Vagina (tissue), 2 donors: ENCODE measurements around the gene RRAS2. TPM values are rescaled to one million over a fixed set of nuclear protein-coding genes. Genes with fewer than 3 reads are reported as not detected.

Source experiments
- DNase-seq, 2 donors: peaks; one replicate each; pipeline ENCODE4 v3.0.0-alpha.2; 2017; ENCODE audit errors: extremely low spot score in 2 of 2
- H3K27ac ChIP-seq: fragments of 200-600 bp; sonication (generic); one replicate; pipeline ENCODE4 v1.5.1; 2019
- H3K27me3 ChIP-seq: fragments of 200-600 bp; sonication (generic); one replicate; pipeline ENCODE4 v1.5.1; 2019
- H3K36me3 ChIP-seq, 2 donors: fragments of 200-600 bp; sonication (generic); one replicate each; pipeline ENCODE4 v1.5.1; 2017 to 2019
- H3K4me1 ChIP-seq: fragments of 200-600 bp; sonication (generic); one replicate; pipeline ENCODE4 v1.5.1; 2019
- H3K4me3 ChIP-seq, 2 donors: fragments of 200-600 bp; sonication (generic); 1 replicate in 1 of 2; 2 replicates in 1 of 2; pipeline ENCODE4 v1.5.1; 2016 to 2019
- H3K9me3 ChIP-seq: fragments of 200-600 bp; sonication (generic); one replicate; pipeline ENCODE4 v1.5.1; 2019
- POLR2A ChIP-seq, 2 donors: fragments of 450-650 bp; IDR thresholded peaks; one replicate each; pipeline ENCODE4 v1.6.1; 2017; ENCODE audit warnings: antibody characterized with exemption in 2 of 2, mild to moderate bottlenecking in 2 of 2, moderate library complexity in 2 of 2
- POLR2AphosphoS5 ChIP-seq, 2 donors: sonication (generic); formaldehyde crosslinking; IDR thresholded peaks; one replicate each; pipeline ENCODE4 v1.9.0; 2017; ENCODE audit warnings: antibody characterized with exemption in 2 of 2, mild to moderate bottlenecking in 2 of 2, low read depth in 1 of 2; ENCODE audit not compliant: insufficient read depth in 1 of 2
- intact Hi-C: fragments of 100-400 bp; cut with DNase I; formaldehyde crosslinking; loops from one replicate; pipeline ENCODE4 v1.15.1; 2023
- total RNA-seq: library from RNA; depleted of rRNA; stranded (reverse); fragments of >200 nt; gene quantifications from one replicate; pipeline ENCODE4 v1.2.3, GENCODE V29; 2016
- TF ChIP-seq, protein P1 (sequence below), 3 experiments: fragments of 450-650 bp in 2 of 3; fragments of 200-600 bp in 1 of 3; sonication (generic) in 1 of 3; IDR thresholded peaks; one replicate each; pipeline ENCODE4 v1.5.1; 2017 to 2019; ENCODE audit warnings: antibody characterized with exemption in 3 of 3, mild to moderate bottlenecking in 2 of 3, moderate library complexity in 2 of 3

RRAS2 gene
- total RNA-seq, 1 donor from 2014 or later, result 32.7 TPM

DNA sequence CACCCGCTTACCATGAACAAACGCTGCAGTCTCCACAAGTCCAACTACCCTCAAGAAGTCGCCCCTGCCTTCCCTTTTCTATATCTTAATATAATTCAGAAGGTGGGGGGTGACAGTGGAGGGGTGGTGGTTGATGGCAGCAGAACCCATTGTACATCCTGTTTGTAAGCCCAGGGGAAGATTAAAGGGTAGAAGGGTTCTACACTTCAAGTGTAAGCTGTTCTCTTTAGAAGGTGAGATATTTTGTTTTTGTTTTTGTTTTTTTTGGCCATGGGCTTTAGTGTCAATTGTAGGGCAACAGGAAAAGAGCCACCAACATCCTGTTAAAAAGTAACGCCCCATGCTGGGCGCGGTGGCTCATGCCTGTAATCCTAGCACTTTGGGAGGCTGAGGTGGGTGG lies 34.9 kb upstream of the RRAS2 start:
- no peaks in the 10 kb centered on the region for H3K9me3 ChIP-seq
- DNase-seq, result no peak
- H3K27me3 ChIP-seq, result no peaks in the 10 kb centered on the region
- TF ChIP-seq, protein P1, sequence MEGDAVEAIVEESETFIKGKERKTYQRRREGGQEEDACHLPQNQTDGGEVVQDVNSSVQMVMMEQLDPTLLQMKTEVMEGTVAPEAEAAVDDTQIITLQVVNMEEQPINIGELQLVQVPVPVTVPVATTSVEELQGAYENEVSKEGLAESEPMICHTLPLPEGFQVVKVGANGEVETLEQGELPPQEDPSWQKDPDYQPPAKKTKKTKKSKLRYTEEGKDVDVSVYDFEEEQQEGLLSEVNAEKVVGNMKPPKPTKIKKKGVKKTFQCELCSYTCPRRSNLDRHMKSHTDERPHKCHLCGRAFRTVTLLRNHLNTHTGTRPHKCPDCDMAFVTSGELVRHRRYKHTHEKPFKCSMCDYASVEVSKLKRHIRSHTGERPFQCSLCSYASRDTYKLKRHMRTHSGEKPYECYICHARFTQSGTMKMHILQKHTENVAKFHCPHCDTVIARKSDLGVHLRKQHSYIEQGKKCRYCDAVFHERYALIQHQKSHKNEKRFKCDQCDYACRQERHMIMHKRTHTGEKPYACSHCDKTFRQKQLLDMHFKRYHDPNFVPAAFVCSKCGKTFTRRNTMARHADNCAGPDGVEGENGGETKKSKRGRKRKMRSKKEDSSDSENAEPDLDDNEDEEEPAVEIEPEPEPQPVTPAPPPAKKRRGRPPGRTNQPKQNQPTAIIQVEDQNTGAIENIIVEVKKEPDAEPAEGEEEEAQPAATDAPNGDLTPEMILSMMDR (IDR thresholded peaks at IDR 0.05), result no peak
- TF ChIP-seq POLR2AphosphoS5 (IDR thresholded peaks at IDR 0.05; ENCODE audit: insufficient read depth in 1 of 2, low read depth in 1 of 2) (no peak), POLR2A (IDR thresholded peaks at IDR 0.05) (no peak)
- no peak overlapping the region for H3K4me3 ChIP-seq
- H3K4me1 ChIP-seq, result no peaks in the 10 kb centered on the region
- intact Hi-C loops, result no loop called here
- H3K36me3 ChIP-seq, result no peaks in the 10 kb centered on the region
- H3K27ac ChIP-seq, result no peak overlapping the region

DNA sequence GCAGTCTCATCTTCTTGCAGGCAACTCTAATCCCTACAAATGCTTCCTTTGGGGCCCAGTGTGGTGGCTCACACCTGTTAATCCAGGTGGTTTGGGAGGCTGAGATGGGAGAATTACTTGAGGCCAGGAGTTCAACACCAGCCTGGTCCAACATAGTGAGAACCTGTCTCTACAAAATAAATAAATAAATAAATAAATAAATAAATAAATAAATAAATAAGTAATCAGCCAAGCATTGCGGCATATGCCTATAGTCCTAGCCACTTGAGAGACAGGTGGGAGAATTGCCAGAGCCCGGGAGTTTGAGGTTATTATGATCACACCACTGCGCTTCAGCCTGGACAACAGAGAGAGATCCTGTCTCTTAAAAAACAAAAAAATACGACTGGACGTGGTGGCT lies 34.1 kb upstream of the RRAS2 start:
- Histone ChIP-seq H3K4me1 (no peaks in the 10 kb centered on the region), H3K36me3 (no peaks in the 10 kb centered on the region), H3K27me3 (no peaks in the 10 kb centered on the region), H3K27ac (no peak overlapping the region), H3K9me3 (no peaks in the 10 kb centered on the region), H3K4me3 (no peak overlapping the region)
- intact Hi-C loops, result no loop called here
- DNase-seq, result no peak
- TF ChIP-seq POLR2A (IDR thresholded peaks at IDR 0.05) (no peak), POLR2AphosphoS5 (IDR thresholded peaks at IDR 0.05; ENCODE audit: insufficient read depth in 1 of 2, low read depth in 1 of 2) (no peak)
- TF ChIP-seq, protein P1 (IDR thresholded peaks at IDR 0.05), result no peak

DNA sequence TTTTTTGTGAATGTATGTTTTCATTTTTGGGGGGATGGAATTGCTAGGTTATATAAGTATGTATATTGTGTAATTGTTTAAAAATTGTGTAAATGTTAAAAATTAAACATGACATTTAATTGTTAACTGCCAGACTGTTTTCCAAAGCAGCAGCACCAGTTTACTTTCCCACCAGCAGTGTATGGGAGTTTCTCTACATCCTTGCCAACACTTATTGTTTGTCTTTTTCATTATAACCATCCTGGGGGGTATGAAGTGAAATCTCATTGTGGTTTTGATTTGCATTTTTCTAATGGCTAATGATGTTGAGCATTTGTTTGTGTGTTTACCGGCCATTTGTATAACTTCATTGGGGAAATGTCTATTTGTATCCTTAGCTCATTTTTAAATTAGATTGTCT lies 31.7 kb upstream of the RRAS2 start:
- H3K9me3 ChIP-seq, result no peaks in the 10 kb centered on the region
- intact Hi-C loops, result no loop called here
- H3K36me3 ChIP-seq, result no peaks in the 10 kb centered on the region
- no peaks in the 10 kb centered on the region for H3K27me3 ChIP-seq
- H3K27ac ChIP-seq, result no peak overlapping the region
- TF ChIP-seq POLR2A (IDR thresholded peaks at IDR 0.05), result no peak
- TF ChIP-seq, protein P1 (IDR thresholded peaks at IDR 0.05), result no peak
- no peak for TF ChIP-seq POLR2AphosphoS5 (IDR thresholded peaks at IDR 0.05; ENCODE audit: insufficient read depth in 1 of 2, low read depth in 1 of 2)
- DNase-seq, result no peak
- no peaks in the 10 kb centered on the region for H3K4me1 ChIP-seq
- H3K4me3 ChIP-seq, result no peak overlapping the region

DNA sequence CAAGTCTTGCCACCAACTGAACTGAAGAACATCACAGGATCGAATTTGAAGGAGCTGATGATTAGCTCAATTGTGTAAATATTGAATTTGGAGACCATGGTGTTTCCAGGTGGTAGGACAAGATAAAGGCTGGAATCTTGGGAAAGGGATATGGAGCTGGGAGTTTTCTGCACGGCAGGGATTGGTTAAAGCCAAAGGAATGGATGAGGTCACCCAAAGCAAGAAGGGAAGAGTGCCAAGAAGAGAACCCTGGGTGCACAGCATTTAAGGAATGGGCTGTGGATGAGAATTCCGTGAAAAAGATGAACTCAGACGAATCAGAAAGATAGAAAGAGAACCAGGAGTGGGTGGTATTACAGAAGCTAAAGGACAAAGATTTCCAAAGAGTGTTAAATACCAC lies 29.4 kb upstream of the RRAS2 start:
- TF ChIP-seq, protein P1 (IDR thresholded peaks at IDR 0.05), result no peak
- no peak for TF ChIP-seq POLR2AphosphoS5 (IDR thresholded peaks at IDR 0.05; ENCODE audit: insufficient read depth in 1 of 2, low read depth in 1 of 2)
- no peak for TF ChIP-seq POLR2A (IDR thresholded peaks at IDR 0.05)
- intact Hi-C loops, result no loop called here

DNA sequence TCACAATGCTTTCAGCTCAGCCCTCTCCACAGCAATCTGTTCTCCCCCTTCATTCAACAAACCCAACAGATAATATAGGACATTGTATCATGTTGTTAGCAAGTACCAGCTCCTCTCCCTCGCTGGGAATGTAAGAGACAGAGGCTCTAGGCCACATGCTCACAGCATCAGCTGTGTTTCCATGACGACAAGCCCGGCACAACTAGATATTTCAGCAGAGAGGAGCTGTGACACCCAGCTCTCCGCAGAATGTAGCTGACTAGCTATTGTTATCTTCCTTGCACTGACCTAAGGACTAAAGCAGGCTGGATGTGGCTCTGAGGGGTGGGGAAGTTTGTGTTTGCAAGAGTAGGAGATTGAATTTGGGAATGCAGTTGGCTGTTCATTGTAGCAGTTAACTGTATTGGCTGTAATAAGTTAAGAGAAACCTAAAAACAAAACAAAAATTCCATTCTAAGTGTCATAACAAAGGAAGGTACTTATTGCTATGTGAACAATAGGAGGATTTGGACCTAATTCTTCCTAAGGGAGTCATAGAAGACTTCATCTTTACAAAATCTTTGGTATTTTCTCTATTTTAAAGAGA lies 28.0 kb upstream of the RRAS2 start:
- Histone ChIP-seq H3K36me3 (no peaks in the 10 kb centered on the region), H3K9me3 (no peaks in the 10 kb centered on the region), H3K27me3 (no peaks in the 10 kb centered on the region), H3K27ac (no peak overlapping the region), H3K4me3 (no peak overlapping the region), H3K4me1 (no peaks in the 10 kb centered on the region)
- no peak for DNase-seq
- intact Hi-C loops, result no loop called here
- TF ChIP-seq POLR2AphosphoS5 (IDR thresholded peaks at IDR 0.05; ENCODE audit: insufficient read depth in 1 of 2, low read depth in 1 of 2) (no peak), POLR2A (IDR thresholded peaks at IDR 0.05) (no peak)
- TF ChIP-seq, protein P1 (IDR thresholded peaks at IDR 0.05), result no peak

More for the DNA sequence above, 29.4 kb upstream of the RRAS2 start:
- H3K9me3 ChIP-seq, result no peaks in the 10 kb centered on the region
- no peaks in the 10 kb centered on the region for H3K27me3 ChIP-seq
- no peaks in the 10 kb centered on the region for H3K4me1 ChIP-seq
- no peak for DNase-seq
- no peaks in the 10 kb centered on the region for H3K36me3 ChIP-seq
- H3K27ac ChIP-seq, result no peak overlapping the region
- no peak overlapping the region for H3K4me3 ChIP-seq
